HG03108 (cell line): ENCODE measurements around the gene TIGD4.

Experiments
- ATAC-seq: cut with Tn5 transposase; IDR thresholded peaks from one replicate; pipeline ENCODE4 v1.9.1; 2021; ENCODE audit warnings: moderate library complexity; ENCODE audit not compliant: unreplicated experiment

Gene TIGD4

DNA sequence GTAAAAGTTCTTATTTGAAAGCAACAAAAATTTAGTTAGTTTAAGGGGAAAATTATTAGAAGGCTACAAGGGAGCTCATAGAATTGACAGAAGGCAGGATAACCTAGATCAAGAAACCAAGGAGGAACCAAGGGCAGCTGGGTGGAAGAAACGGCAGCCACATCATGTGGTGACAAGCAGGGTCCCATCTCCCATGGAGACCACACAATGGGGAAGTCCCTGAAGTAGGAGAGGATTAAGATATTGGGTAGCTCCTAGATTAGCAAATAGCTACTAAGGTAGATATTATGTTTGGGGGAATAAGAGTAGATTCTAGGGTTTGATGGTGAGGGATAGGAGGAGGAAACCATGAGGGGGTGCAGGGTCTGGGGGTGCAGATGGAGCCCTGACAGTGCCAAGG is 51.7 kb downstream of the TIGD4 start:
- no peak for ATAC-seq

DNA sequence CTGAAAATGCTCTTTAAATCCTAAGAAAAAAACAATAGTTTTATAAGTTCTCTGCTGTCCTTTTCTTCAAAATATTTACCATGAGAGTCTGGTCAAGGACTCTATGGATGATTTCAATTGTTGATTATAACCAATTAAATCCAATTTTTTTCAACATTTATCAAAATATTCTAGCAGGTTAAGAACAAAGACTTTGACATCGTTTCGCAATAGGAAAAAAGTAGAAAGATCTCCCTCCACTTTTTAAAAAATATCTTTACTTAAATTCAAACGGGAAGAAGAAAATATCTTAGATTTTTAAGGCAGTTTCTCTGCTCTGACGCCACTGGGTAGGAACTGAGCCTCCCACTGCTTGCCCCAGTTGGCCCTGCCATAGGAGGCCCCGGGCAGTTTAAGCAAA is 55.0 kb downstream of the TIGD4 start:
- no peak for ATAC-seq

DNA sequence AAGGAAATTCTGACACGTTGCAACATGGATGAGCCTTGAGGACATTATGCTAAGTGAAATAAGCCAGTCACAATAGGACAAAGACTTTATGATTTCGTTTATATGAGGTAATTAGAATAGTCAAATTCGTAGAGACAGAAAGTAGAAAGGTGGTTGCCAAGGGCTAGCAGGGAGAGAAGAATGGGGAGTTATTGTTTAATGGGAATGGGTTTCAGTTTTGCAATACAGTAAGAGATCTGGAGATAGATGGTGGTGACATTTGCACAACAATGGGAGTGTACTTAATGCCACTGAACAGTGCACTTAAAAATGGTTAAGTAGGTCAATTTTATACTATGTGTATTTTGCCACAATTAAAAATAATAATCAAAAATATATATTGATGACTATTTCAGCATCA is 56.3 kb downstream of the TIGD4 start:
- no peak for ATAC-seq

DNA sequence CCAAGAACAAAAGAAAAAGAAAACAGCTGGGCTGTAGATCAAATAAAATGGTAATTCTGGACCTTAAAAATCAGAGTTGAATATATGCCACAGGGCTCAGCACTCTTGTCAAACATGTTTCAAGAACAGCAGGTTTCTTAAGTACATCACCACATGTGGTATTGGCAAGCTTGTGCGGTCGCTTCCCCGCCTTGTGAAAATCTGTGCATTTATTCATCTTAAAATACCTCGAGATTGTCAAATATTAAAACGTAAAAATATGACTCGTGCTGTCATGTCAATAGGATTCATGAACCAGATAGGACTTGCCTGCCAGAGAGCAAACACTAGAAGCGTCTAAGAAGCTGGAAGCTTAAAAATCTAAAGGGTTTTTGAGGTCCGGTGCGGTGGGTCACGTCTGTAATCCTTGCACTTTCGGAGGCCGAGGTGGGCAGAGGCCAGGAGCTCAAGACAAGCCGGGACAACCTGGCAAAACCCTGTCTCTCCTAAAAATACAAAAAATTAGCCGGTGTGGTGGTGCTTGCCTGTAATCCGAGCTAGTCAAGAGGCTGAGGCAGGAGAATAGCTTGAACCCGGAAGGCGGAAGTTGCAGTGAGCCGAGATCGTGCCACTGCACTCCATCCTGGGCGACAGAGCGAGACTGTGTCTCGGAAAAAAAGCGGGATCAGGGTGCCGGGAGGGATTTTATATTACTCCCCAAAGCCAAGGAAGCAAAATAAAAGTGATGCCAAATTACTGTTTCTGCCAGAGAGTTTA is 59.6 kb downstream of the TIGD4 start:
- no peak for ATAC-seq
